Measurements from ENCODE around the gene RBM28.
A peak's percentile ranks its signal among the peaks of the same experiment; 100 is the strongest.

The RBM28 gene

GRCh38 chr7:128323459-128324367 lies 20.0 kb downstream of the RBM28 start:
- no peaks in the 10 kb centered on the region for H3K27me3 ChIP-seq (ENCODE audit: insufficient read depth, low read length, poor library complexity)
- H3K9ac ChIP-seq (ENCODE audit: low read depth, low read length) = no peak overlapping the region
- no peak overlapping the region for H2AFZ ChIP-seq (ENCODE audit: low read depth, low read length)
- DNase-seq = no peak
- H3K4me2 ChIP-seq (ENCODE audit: insufficient read depth, low read length) = no peak overlapping the region
- H3K36me3 ChIP-seq (ENCODE audit: insufficient read depth, low read length) = peaks cover 93% of the 10 kb centered on the region
- H3K79me2 ChIP-seq (ENCODE audit: insufficient read depth, low read length) = no peaks in the 10 kb centered on the region
- no peak overlapping the region for H3K4me3 ChIP-seq (ENCODE audit: low read depth in 1 of 2, low read length in 2 of 2)
- H3K9me3 ChIP-seq (ENCODE audit: insufficient read depth, low read length, severe bottlenecking) = no peaks in the 10 kb centered on the region
- TF ChIP-seq EZH2 (IDR thresholded peaks at IDR 0.05; ENCODE audit: borderline replicate concordance, low read depth, low read length, severe bottlenecking) = no peak
- TF ChIP-seq, protein P1, sequence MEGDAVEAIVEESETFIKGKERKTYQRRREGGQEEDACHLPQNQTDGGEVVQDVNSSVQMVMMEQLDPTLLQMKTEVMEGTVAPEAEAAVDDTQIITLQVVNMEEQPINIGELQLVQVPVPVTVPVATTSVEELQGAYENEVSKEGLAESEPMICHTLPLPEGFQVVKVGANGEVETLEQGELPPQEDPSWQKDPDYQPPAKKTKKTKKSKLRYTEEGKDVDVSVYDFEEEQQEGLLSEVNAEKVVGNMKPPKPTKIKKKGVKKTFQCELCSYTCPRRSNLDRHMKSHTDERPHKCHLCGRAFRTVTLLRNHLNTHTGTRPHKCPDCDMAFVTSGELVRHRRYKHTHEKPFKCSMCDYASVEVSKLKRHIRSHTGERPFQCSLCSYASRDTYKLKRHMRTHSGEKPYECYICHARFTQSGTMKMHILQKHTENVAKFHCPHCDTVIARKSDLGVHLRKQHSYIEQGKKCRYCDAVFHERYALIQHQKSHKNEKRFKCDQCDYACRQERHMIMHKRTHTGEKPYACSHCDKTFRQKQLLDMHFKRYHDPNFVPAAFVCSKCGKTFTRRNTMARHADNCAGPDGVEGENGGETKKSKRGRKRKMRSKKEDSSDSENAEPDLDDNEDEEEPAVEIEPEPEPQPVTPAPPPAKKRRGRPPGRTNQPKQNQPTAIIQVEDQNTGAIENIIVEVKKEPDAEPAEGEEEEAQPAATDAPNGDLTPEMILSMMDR (IDR thresholded peaks at IDR 0.05; ENCODE audit: borderline replicate concordance, extremely low read depth, low read length, poor library complexity, severe bottlenecking) = no peak
- ATAC-seq (ENCODE audit: insufficient read depth, low read depth) = no peak
- H3K4me1 ChIP-seq (ENCODE audit: insufficient read depth, low read length) = no peaks in the 10 kb centered on the region
- no peak overlapping the region for H3K27ac ChIP-seq (ENCODE audit: low read length)
- H4K20me1 ChIP-seq (ENCODE audit: insufficient read depth, low read length) = no peaks in the 10 kb centered on the region; the same call in 1 of the 2 replicates

- TF ChIP-seq EZH2 (IDR thresholded peaks at IDR 0.05; ENCODE audit: borderline replicate concordance, low read depth, low read length, severe bottlenecking) = no peak
- TF ChIP-seq, protein P1 (IDR thresholded peaks at IDR 0.05; ENCODE audit: borderline replicate concordance, extremely low read depth, low read length, poor library complexity, severe bottlenecking) = no peak
- Histone ChIP-seq H3K4me1 (ENCODE audit: insufficient read depth, low read length) (no peaks in the 10 kb centered on the region), H4K20me1 (ENCODE audit: insufficient read depth, low read length) (no peaks in the 10 kb centered on the region; the same call in 1 of the 2 replicates), H3K4me3 (ENCODE audit: low read depth in 1 of 2, low read length in 2 of 2) (no peak overlapping the region), H3K79me2 (ENCODE audit: insufficient read depth, low read length) (no peaks in the 10 kb centered on the region), H3K4me2 (ENCODE audit: insufficient read depth, low read length) (no peak overlapping the region), H3K27ac (ENCODE audit: low read length) (no peak overlapping the region), H3K9ac (ENCODE audit: low read depth, low read length) (no peak overlapping the region), H3K9me3 (ENCODE audit: insufficient read depth, low read length, severe bottlenecking) (no peaks in the 10 kb centered on the region), H3K36me3 (ENCODE audit: insufficient read depth, low read length) (peaks cover 93% of the 10 kb centered on the region), H2AFZ (ENCODE audit: low read depth, low read length) (no peak overlapping the region), H3K27me3 (ENCODE audit: insufficient read depth, low read length, poor library complexity) (no peaks in the 10 kb centered on the region)
- DNase-seq = no peak
- ATAC-seq (ENCODE audit: insufficient read depth, low read depth) = no peak
Measured at GRCh38 chr7:128323040-128323439, 20.7 kb downstream of the RBM28 start.

GRCh38 chr7:128322040-128322643 lies 21.6 kb downstream of the RBM28 start:
- Histone ChIP-seq H2AFZ (ENCODE audit: low read depth, low read length) (no peak overlapping the region), H3K27me3 (ENCODE audit: insufficient read depth, low read length, poor library complexity) (no peaks in the 10 kb centered on the region), H3K9me3 (ENCODE audit: insufficient read depth, low read length, severe bottlenecking) (no peaks in the 10 kb centered on the region), H3K4me2 (ENCODE audit: insufficient read depth, low read length) (no peak overlapping the region), H3K79me2 (ENCODE audit: insufficient read depth, low read length) (no peaks in the 10 kb centered on the region), H4K20me1 (ENCODE audit: insufficient read depth, low read length) (no peaks in the 10 kb centered on the region; the same call in 1 of the 2 replicates), H3K4me3 (ENCODE audit: low read depth in 1 of 2, low read length in 2 of 2) (no peak overlapping the region), H3K9ac (ENCODE audit: low read depth, low read length) (no peak overlapping the region), H3K4me1 (ENCODE audit: insufficient read depth, low read length) (no peaks in the 10 kb centered on the region), H3K36me3 (ENCODE audit: insufficient read depth, low read length) (peaks cover 96% of the 10 kb centered on the region), H3K27ac (ENCODE audit: low read length) (no peak overlapping the region)
- ATAC-seq (ENCODE audit: insufficient read depth, low read depth) = peak; percentile 79
- DNase-seq = no peak
- TF ChIP-seq EZH2 (IDR thresholded peaks at IDR 0.05; ENCODE audit: borderline replicate concordance, low read depth, low read length, severe bottlenecking) = no peak
- TF ChIP-seq, protein P1 (IDR thresholded peaks at IDR 0.05; ENCODE audit: borderline replicate concordance, extremely low read depth, low read length, poor library complexity, severe bottlenecking) = peak; percentile 61

Measured in DND-41 (cell line).